Amygdala (tissue), 56 donors: ENCODE results near the gene TMEM59.
A peak's percentile ranks its signal among the peaks of the same experiment; 100 is the strongest.

Experiments
- DNase-seq, 56 donors: peaks; one replicate each; lab custom pipeline; 2025; lab: John Stamatoyannopoulos, UW

TMEM59 gene

GRCh38 chr1:53992085-53992874 lies 60.7 kb downstream of the TMEM59 start:
- peak in 1 of 56 donors; percentile 14 for DNase-seq

- no peak for DNase-seq
Measured at GRCh38 chr1:53987880-53988279, 65.1 kb downstream of the TMEM59 start.

- no peak for DNase-seq
Measured at GRCh38 chr1:53986458-53986857, 66.5 kb downstream of the TMEM59 start.

GRCh38 chr1:53984726-53985125 lies 68.3 kb downstream of the TMEM59 start:
- no peak for DNase-seq

- DNase-seq, result no peak
Measured at GRCh38 chr1:53982763-53983104, 70.3 kb downstream of the TMEM59 start.

- DNase-seq, result peak in 6 of 56 donors; percentile 1 to 18 (median 6)
Measured at GRCh38 chr1:53982034-53982762, 70.8 kb downstream of the TMEM59 start.

GRCh38 chr1:53981220-53981619 lies 71.8 kb downstream of the TMEM59 start:
- DNase-seq, result no peak

- DNase-seq, result no peak
Measured at GRCh38 chr1:53979712-53980450, 73.1 kb downstream of the TMEM59 start.
